ENCODE data around the gene STK10.

STK10 gene

GRCh38 chr5:172076761-172077244, 111.2 kb downstream of the STK10 start:
- no peak for DNase-seq (ENCODE audit: low read depth in 1 of 2, low spot score in 1 of 2)

DNA sequence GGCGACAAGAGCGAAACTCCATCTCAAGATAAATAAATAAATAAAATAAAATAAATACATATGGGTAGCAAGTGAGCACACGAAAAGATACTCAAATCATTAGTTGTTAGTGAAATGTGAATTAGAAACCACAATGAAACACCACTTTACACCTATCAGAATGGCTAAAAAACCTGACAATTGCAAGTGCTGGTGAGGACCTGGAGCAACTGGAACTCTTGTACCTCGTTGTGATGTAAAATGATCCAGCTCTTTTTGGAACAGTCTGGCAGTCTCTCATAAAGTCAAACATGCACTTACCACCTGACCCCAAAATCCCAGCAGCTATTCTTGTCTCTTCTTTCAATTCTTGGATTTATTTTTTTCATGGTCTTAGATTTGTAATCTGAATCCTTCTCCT, 112.4 kb downstream of the STK10 start:
- Histone ChIP-seq H3K27me3 (ENCODE audit: insufficient read depth, poor library complexity, severe bottlenecking) (no peaks in the 10 kb centered on the region), H3K27ac (replicated peaks) (no peak overlapping the region), H3K4me3 (replicated peaks; ENCODE audit: insufficient read depth, low read length) (no peak overlapping the region)
- DNase-seq (ENCODE audit: low read depth in 1 of 2, low spot score in 1 of 2), result no peak
- TF ChIP-seq, protein P1, sequence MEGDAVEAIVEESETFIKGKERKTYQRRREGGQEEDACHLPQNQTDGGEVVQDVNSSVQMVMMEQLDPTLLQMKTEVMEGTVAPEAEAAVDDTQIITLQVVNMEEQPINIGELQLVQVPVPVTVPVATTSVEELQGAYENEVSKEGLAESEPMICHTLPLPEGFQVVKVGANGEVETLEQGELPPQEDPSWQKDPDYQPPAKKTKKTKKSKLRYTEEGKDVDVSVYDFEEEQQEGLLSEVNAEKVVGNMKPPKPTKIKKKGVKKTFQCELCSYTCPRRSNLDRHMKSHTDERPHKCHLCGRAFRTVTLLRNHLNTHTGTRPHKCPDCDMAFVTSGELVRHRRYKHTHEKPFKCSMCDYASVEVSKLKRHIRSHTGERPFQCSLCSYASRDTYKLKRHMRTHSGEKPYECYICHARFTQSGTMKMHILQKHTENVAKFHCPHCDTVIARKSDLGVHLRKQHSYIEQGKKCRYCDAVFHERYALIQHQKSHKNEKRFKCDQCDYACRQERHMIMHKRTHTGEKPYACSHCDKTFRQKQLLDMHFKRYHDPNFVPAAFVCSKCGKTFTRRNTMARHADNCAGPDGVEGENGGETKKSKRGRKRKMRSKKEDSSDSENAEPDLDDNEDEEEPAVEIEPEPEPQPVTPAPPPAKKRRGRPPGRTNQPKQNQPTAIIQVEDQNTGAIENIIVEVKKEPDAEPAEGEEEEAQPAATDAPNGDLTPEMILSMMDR (IDR thresholded peaks at IDR 0.05; ENCODE audit: insufficient read depth, low read length), result no peak
- TF ChIP-seq GABPA (IDR thresholded peaks at IDR 0.05; ENCODE audit: low read depth) (no peak), SPI1 (IDR thresholded peaks at IDR 0.05; ENCODE audit: borderline replicate concordance, low read depth) (no peak), POLR2AphosphoS5 (IDR thresholded peaks at IDR 0.05; ENCODE audit: low read depth) (no peak)
- TF ChIP-seq, protein P2, sequence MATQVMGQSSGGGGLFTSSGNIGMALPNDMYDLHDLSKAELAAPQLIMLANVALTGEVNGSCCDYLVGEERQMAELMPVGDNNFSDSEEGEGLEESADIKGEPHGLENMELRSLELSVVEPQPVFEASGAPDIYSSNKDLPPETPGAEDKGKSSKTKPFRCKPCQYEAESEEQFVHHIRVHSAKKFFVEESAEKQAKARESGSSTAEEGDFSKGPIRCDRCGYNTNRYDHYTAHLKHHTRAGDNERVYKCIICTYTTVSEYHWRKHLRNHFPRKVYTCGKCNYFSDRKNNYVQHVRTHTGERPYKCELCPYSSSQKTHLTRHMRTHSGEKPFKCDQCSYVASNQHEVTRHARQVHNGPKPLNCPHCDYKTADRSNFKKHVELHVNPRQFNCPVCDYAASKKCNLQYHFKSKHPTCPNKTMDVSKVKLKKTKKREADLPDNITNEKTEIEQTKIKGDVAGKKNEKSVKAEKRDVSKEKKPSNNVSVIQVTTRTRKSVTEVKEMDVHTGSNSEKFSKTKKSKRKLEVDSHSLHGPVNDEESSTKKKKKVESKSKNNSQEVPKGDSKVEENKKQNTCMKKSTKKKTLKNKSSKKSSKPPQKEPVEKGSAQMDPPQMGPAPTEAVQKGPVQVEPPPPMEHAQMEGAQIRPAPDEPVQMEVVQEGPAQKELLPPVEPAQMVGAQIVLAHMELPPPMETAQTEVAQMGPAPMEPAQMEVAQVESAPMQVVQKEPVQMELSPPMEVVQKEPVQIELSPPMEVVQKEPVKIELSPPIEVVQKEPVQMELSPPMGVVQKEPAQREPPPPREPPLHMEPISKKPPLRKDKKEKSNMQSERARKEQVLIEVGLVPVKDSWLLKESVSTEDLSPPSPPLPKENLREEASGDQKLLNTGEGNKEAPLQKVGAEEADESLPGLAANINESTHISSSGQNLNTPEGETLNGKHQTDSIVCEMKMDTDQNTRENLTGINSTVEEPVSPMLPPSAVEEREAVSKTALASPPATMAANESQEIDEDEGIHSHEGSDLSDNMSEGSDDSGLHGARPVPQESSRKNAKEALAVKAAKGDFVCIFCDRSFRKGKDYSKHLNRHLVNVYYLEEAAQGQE (IDR thresholded peaks at IDR 0.05; ENCODE audit: insufficient replicate concordance, low read depth), result no peak

More at GRCh38 chr5:172076761-172077244, 111.2 kb downstream of the STK10 start:
- TF ChIP-seq, protein P1 (IDR thresholded peaks at IDR 0.05; ENCODE audit: insufficient read depth, low read length), result no peak
- TF ChIP-seq, protein P2 (IDR thresholded peaks at IDR 0.05; ENCODE audit: insufficient replicate concordance, low read depth), result no peak
- TF ChIP-seq POLR2AphosphoS5 (IDR thresholded peaks at IDR 0.05; ENCODE audit: low read depth) (no peak), SPI1 (IDR thresholded peaks at IDR 0.05; ENCODE audit: borderline replicate concordance, low read depth) (no peak), GABPA (IDR thresholded peaks at IDR 0.05; ENCODE audit: low read depth) (no peak)
- Histone ChIP-seq H3K27ac (replicated peaks) (no peak overlapping the region), H3K27me3 (ENCODE audit: insufficient read depth, poor library complexity, severe bottlenecking) (no peaks in the 10 kb centered on the region), H3K4me3 (replicated peaks; ENCODE audit: insufficient read depth, low read length) (no peak overlapping the region)

DNA sequence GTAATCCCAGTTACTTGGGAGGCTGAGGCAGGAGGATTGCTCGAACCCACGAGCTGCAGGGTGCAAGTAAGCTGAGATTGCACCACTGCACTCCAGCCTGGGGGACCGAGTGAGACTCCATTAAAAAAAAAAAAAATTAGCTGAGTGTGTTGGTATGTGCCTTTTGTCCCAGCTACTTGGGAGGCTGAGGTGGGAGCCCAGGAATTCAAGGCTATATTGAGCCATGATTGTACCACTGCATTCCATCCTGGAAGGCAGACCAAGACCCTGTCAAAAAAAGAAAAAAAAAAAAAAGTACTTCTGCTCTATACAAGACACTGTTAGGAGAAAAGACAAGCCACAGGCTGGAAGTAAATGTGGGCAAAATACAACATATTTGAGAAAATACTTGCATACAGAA, 113.1 kb downstream of the STK10 start:
- H3K4me3 ChIP-seq (replicated peaks; ENCODE audit: insufficient read depth, low read length), result no peak overlapping the region
- no peak for TF ChIP-seq SPI1 (IDR thresholded peaks at IDR 0.05; ENCODE audit: borderline replicate concordance, low read depth)
- TF ChIP-seq POLR2AphosphoS5 (IDR thresholded peaks at IDR 0.05; ENCODE audit: low read depth), result no peak
- TF ChIP-seq, protein P2 (IDR thresholded peaks at IDR 0.05; ENCODE audit: insufficient replicate concordance, low read depth), result no peak
- TF ChIP-seq GABPA (IDR thresholded peaks at IDR 0.05; ENCODE audit: low read depth), result no peak
- TF ChIP-seq, protein P1 (IDR thresholded peaks at IDR 0.05; ENCODE audit: insufficient read depth, low read length), result no peak
- H3K27ac ChIP-seq (replicated peaks), result no peak overlapping the region
- DNase-seq (ENCODE audit: low read depth in 1 of 2, low spot score in 1 of 2), result no peak
- no peaks in the 10 kb centered on the region for H3K27me3 ChIP-seq (ENCODE audit: insufficient read depth, poor library complexity, severe bottlenecking)
